AG04450 (cell line): ENCODE data around the gene CNTNAP2. TPM values are rescaled to one million over a fixed set of nuclear protein-coding genes. Genes with fewer than 3 reads are reported as not detected.
"Not testable (repeated sequence)": the region's sequence is repeated elsewhere in the genome, so short reads cannot be mapped to it uniquely, and the experiment has no call there.

Experiments used
- CTCF ChIA-PET: fragments of 300-600, 350-600 bp; formaldehyde crosslinking; extraction: SDS; loops from one replicate; lab custom pipeline; 2022; ENCODE audit warnings: antibody characterized with exemption, inconsistent platforms; lab: Charles Lee
- POLR2A ChIA-PET: fragments of 350-600 bp; formaldehyde crosslinking; extraction: SDS; loops from one replicate; lab custom pipeline; 2021; ENCODE audit warnings: antibody characterized with exemption, inconsistent platforms; lab: Yijun Ruan, JAX
- DNase-seq: peaks from one replicate; pipeline ENCODE4 v3.0.0-alpha.2; 2011; ENCODE audit warnings: low read depth, low spot score
- H3K27ac ChIP-seq: one replicate; pipeline ENCODE4 v1.5.1; 2012; ENCODE audit warnings: low read depth, low read length, control low read depth
- H3K27me3 ChIP-seq: one replicate; pipeline ENCODE4 v1.6.0; 2012; ENCODE audit warnings: low read length; ENCODE audit not compliant: control insufficient read depth, insufficient read depth
- H3K4me3 ChIP-seq: 2 replicates; pipeline ENCODE4 v1.5.1; 2011; ENCODE audit warnings: mild to moderate bottlenecking, low read depth, low read length, control low read depth
- H3K9me3 ChIP-seq: 2 replicates; pipeline ENCODE4 v1.5.1; 2012; ENCODE audit warnings: low read length; ENCODE audit not compliant: control insufficient read depth, insufficient read depth
- polyA plus RNA-seq: library from polyadenylated mRNA; depleted of rRNA; stranded (reverse); fragments of >200 nt; gene quantifications from 2 replicates; pipeline ENCODE4 v1.2.3, GENCODE V29; 2011
- TF ChIP-seq, protein P1 (sequence below): IDR thresholded peaks from 2 replicates; pipeline ENCODE4 v1.5.1; 2011; ENCODE audit warnings: low read depth, low read length, control low read depth, inconsistent platforms

Gene CNTNAP2
- polyA plus RNA-seq, 1 experiment = not detected

DNA sequence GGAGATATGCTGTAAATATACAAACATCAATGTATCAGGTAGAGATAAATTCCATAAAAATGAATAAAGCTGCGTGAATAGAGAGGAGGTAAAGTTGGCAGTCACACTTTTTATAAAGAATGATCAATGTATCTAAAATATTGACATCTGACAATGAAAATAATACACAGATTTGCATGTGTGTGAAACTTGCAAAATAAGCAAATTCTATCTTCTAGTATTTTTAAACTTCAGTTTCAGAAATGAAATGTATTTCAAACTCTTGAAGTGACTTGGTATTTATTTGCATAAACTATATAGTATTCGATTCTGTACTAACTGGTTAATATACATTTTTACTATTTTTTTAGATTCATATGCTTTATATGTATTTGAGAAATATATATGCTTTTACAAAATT, 986.6 kb downstream of the CNTNAP2 start:
- TF ChIP-seq, protein P1, sequence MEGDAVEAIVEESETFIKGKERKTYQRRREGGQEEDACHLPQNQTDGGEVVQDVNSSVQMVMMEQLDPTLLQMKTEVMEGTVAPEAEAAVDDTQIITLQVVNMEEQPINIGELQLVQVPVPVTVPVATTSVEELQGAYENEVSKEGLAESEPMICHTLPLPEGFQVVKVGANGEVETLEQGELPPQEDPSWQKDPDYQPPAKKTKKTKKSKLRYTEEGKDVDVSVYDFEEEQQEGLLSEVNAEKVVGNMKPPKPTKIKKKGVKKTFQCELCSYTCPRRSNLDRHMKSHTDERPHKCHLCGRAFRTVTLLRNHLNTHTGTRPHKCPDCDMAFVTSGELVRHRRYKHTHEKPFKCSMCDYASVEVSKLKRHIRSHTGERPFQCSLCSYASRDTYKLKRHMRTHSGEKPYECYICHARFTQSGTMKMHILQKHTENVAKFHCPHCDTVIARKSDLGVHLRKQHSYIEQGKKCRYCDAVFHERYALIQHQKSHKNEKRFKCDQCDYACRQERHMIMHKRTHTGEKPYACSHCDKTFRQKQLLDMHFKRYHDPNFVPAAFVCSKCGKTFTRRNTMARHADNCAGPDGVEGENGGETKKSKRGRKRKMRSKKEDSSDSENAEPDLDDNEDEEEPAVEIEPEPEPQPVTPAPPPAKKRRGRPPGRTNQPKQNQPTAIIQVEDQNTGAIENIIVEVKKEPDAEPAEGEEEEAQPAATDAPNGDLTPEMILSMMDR = no peak
- H3K27me3 ChIP-seq = no peaks in the 10 kb centered on the region
- peaks cover 11% of the 10 kb centered on the region for H3K9me3 ChIP-seq
- ChIA-PET POLR2A (no interaction called here), CTCF (no interaction called here)
- no peak overlapping the region for H3K4me3 ChIP-seq
- no peak for DNase-seq
- no peak overlapping the region for H3K27ac ChIP-seq

DNA sequence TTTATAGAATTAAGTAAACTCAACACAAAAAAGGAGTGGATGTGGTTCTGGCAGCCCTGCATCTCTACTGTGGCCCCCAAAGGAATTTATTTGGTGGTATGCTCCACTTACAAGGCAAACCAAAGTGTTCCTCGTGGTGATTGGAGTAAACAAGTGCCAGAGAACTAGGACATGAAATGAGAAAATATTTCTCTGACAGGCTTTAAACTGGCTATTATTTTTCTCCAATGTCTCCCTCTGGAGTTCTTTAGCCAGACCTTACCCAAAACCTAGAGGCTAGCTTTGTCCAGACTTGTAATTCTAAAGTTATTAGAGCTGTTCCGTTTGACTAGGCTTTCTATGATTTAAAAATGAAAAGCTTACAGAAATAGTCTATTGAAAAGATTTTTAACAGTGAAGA, 990.1 kb downstream of the CNTNAP2 start:
- ChIA-PET POLR2A (no interaction called here), CTCF (no interaction called here)
- DNase-seq = no peak
- TF ChIP-seq, protein P1 = no peak
- Histone ChIP-seq H3K4me3 (no peak overlapping the region), H3K27me3 (no peaks in the 10 kb centered on the region), H3K9me3 (peaks cover 1% of the 10 kb centered on the region; the same call in 1 of the 2 replicates), H3K27ac (no peak overlapping the region)

DNA sequence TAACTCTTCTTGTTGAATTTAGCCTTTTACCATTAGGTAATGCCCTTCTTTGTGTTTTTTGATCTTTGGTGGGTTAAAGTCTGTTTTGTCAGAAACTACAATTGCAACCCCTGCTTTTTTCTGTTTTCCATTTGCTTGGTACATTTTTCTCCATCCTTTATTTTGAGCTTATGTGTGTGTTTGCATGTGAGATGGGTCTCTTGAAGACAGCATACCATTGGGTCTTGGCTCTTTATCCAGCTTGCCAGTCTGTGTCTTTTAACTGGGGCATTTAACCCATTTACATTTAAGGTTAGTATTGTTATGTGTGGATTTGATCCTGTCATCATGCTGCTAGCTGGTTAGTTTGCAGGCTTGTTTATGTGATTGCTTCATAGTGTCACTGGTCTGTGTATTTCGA, 997.9 kb downstream of the CNTNAP2 start:
- H3K4me3 ChIP-seq, DNase-seq, H3K27me3 ChIP-seq, H3K27ac ChIP-seq, CTCF ChIA-PET, POLR2A ChIA-PET: not testable (repeated sequence)
- peaks cover 21% of the 10 kb centered on the region for H3K9me3 ChIP-seq

DNA sequence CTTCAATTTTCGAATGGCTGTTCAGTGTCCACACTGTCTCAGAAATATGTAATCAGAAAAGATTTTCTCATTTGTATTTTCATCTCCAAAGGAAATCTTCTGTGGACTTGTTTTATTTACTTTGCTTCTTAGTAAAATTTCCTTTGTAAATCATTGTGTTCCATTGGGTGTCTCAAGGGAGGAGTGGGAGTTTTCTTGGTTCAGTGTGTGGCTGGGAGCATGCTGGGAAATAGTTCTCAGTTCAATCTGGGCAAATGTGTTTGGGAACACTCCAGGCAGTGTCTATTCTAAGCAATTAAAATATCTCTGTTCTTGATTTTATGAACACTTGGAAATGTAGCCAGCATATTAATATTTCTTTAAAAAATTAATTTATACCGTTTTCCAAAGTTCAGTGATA, 1019.8 kb downstream of the CNTNAP2 start:
- DNase-seq = no peak
- Histone ChIP-seq H3K27me3 (no peaks in the 10 kb centered on the region), H3K4me3 (no peak overlapping the region), H3K27ac (no peak overlapping the region), H3K9me3 (no peaks in the 10 kb centered on the region; the same call in 1 of the 2 replicates)
- TF ChIP-seq, protein P1 = no peak
- CTCF ChIA-PET = no interaction called here
- POLR2A ChIA-PET = no interaction called here

DNA sequence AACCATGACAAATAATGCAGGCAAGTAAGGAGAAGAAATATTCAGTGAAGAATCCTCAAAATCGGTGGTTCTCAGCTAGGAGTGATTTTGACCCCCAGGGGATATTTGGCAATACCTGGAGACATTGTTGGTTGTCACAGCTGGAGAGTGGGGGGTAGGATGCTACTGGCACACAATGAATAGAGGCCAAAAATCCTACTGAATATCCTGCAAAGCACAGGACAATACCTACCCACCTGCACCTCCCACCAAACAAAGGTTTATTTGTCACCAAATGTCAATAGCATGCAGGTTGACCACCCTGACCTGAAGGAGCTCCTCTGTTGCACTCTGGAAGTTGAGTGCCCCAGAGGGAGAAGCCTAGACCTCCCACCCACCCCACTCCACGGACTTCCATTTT, 1028.6 kb downstream of the CNTNAP2 start:
- Histone ChIP-seq H3K27ac (no peak overlapping the region), H3K9me3 (peaks cover 11% of the 10 kb centered on the region), H3K4me3 (no peak overlapping the region), H3K27me3 (no peaks in the 10 kb centered on the region)
- ChIA-PET POLR2A (no interaction called here), CTCF (interaction anchor here (0.7 kb wide), 1 partner anchor 45 kb away, joined by 3 read pairs; no protein-coding TSS in a partner anchor)
- no peak for DNase-seq
- TF ChIP-seq, protein P1 = no peak

DNA sequence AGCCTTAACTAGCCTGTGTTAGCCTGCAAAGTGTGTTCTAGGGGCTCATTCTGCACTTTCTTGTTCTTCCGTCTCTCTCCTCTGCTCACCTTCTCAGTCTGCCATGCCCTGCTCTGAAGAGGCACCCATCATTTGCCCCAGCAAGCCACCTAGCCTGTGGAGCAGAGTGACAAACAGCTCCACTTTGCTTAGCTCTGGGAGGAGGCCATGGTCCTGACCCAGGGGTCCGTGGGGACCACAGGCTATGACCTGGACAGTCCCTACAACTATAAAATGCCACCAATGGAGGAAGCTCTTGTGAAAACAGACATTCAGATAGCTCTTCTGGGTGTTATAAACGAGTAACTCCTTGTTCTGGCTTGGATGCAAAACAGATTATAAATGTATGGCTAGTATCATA, 1029.6 kb downstream of the CNTNAP2 start:
- H3K27ac ChIP-seq = no peak overlapping the region
- peaks cover 11% of the 10 kb centered on the region for H3K9me3 ChIP-seq
- DNase-seq = no peak
- TF ChIP-seq, protein P1 = no peak
- no peak overlapping the region for H3K4me3 ChIP-seq
- H3K27me3 ChIP-seq = no peaks in the 10 kb centered on the region
- POLR2A ChIA-PET = no interaction called here
- CTCF ChIA-PET = no interaction called here
